B cell (primary cell): ENCODE results near the gene PPP2R1A. TPM values are rescaled to one million over a fixed set of nuclear protein-coding genes. Genes with fewer than 3 reads are reported as not detected.

Experiments
- ATAC-seq: fragments of 200-7000 bp; cut with Tn5 transposase; one replicate; pipeline ENCODE4 v1.10.0; 2021; ENCODE audit warnings: low read depth, mild to moderate bottlenecking, moderate number of reproducible peaks, moderate library complexity
- CTCF ChIA-PET: fragments of 350-600 bp; sonication (Branson Sonifier 250); formaldehyde crosslinking; loops from one replicate; lab custom pipeline; 2021; ENCODE audit warnings: antibody characterized with exemption, inconsistent platforms; lab: Charles Lee
- POLR2A ChIA-PET: fragments of 350-600 bp; sonication (Branson Sonifier 250); formaldehyde crosslinking; loops from one replicate; lab custom pipeline; 2021; ENCODE audit warnings: antibody characterized with exemption; lab: Charles Lee
- DNase-seq: peaks from one replicate; pipeline ENCODE4 v3.0.0; 2013
- H2AFZ ChIP-seq: 2 replicates; pipeline ENCODE4 v1.6.1; 2012; ENCODE audit warnings: mild to moderate bottlenecking, low read depth, low read length; ENCODE audit not compliant: insufficient read depth, poor library complexity, severe bottlenecking
- H3K27ac ChIP-seq, 2 donors: 1 replicate in 1 of 2; 2 replicates in 1 of 2; pipeline ENCODE4 v1.5.1; 2012 to 2013; ENCODE audit warnings: low read length in 2 of 2, mild to moderate bottlenecking in 2 of 2, moderate library complexity in 1 of 2
- H3K27me3 ChIP-seq, 4 experiments: fragments of 200-600 bp in 1 of 4; sonication (generic) in 1 of 4; replicated peaks in 1 of 4; 1 replicate in 2 of 4; 2 replicates in 2 of 4; pipeline versions ENCODE4 v1.6.1 to v1.7.0; 2013 to 2016; ENCODE audit warnings: low read length in 3 of 4, mild to moderate bottlenecking in 2 of 4, mixed read lengths in 1 of 4, moderate library complexity in 1 of 4; ENCODE audit not compliant: insufficient read depth in 4 of 4, control insufficient read depth in 3 of 4; ENCODE audit errors: control extremely low read depth in 1 of 4
- H3K36me3 ChIP-seq, 2 experiments: replicated peaks in 1 of 2; 1 replicate in 1 of 2; 2 replicates in 1 of 2; pipeline versions ENCODE4 v1.6.1 to v1.7.1; 2013; ENCODE audit warnings: low read length in 1 of 2; ENCODE audit not compliant: insufficient read depth in 2 of 2, control insufficient read depth in 1 of 2; ENCODE audit errors: control extremely low read depth in 1 of 2, extremely low read depth in 1 of 2
- H3K4me1 ChIP-seq, 2 donors: fragments of 200-600 bp in 1 of 2; sonication (generic) in 1 of 2; 1 replicate in 1 of 2; 2 replicates in 1 of 2; pipeline versions ENCODE4 v1.5.1 to v1.6.1; 2013 to 2017; ENCODE audit warnings: low read length in 2 of 2; ENCODE audit not compliant: control insufficient read depth in 2 of 2, insufficient read depth in 2 of 2
- H3K4me2 ChIP-seq: replicated peaks from 2 replicates; pipeline ENCODE3; 2012; ENCODE audit warnings: mild to moderate bottlenecking, low read depth, low read length; ENCODE audit not compliant: poor library complexity, severe bottlenecking
- H3K4me3 ChIP-seq, 5 experiments: fragments of 200-600 bp in 1 of 5; sonication (generic) in 1 of 5; 1 replicate in 3 of 5; 2 replicates in 2 of 5; pipeline versions ENCODE4 v1.5.1 to v1.7.0; 2011 to 2016; ENCODE audit warnings: low read length in 4 of 5, mild to moderate bottlenecking in 4 of 5, low read depth in 2 of 5, control low read depth in 1 of 5, moderate library complexity in 1 of 5; ENCODE audit not compliant: insufficient read depth in 1 of 5; ENCODE audit errors: control extremely low read depth in 1 of 5, extremely low read depth in 1 of 5
- H3K79me2 ChIP-seq: fragments of 200-600 bp; sonication (generic); one replicate; pipeline ENCODE4 v1.6.0; 2016; ENCODE audit warnings: low read length; ENCODE audit not compliant: control insufficient read depth, insufficient read depth
- H3K9ac ChIP-seq: fragments of 200-600 bp; sonication (generic); 2 replicates; pipeline ENCODE4 v1.6.1; 2017; ENCODE audit warnings: mild to moderate bottlenecking, low read length, moderate library complexity
- H3K9me3 ChIP-seq, 3 donors: one replicate each; pipeline versions ENCODE4 v1.6.1 to v1.7.1; 2013; ENCODE audit warnings: low read length in 2 of 3; ENCODE audit not compliant: control insufficient read depth in 2 of 3, insufficient read depth in 1 of 3; ENCODE audit errors: control extremely low read depth in 1 of 3
- H4K20me1 ChIP-seq: 2 replicates; pipeline ENCODE4 v1.6.0; 2012; ENCODE audit warnings: mild to moderate bottlenecking, low read length; ENCODE audit not compliant: insufficient read depth, control insufficient read depth, poor library complexity, severe bottlenecking
- H3K27ac Mint-ChIP-seq: one replicate; pipeline ENCODE4 v1.8.0; 2021; ENCODE audit warnings: mixed read lengths
- H3K27me3 Mint-ChIP-seq: one replicate; pipeline ENCODE4 v1.8.0; 2021; ENCODE audit warnings: mixed read lengths
- H3K4me1 Mint-ChIP-seq: one replicate; pipeline ENCODE4 v1.8.0; 2021; ENCODE audit warnings: mixed read lengths
- H3K4me3 Mint-ChIP-seq: one replicate; pipeline ENCODE4 v1.8.0; 2021; ENCODE audit warnings: mixed read lengths
- H3K9me3 Mint-ChIP-seq: one replicate; pipeline ENCODE4 v1.8.0; 2022; ENCODE audit warnings: mixed read lengths; ENCODE audit not compliant: insufficient read depth
- CTCF ChIP-seq: fragments of 200-600 bp; IDR thresholded peaks from one replicate; pipeline ENCODE4 v1.8.0; 2022; ENCODE audit warnings: antibody characterized with exemption, mild to moderate bottlenecking
- EZH2 ChIP-seq: IDR thresholded peaks from 2 replicates; pipeline ENCODE4 v1.6.1; 2012; ENCODE audit warnings: borderline replicate concordance, low read depth, mild to moderate bottlenecking, moderate library complexity, low read length; ENCODE audit not compliant: insufficient read depth, poor library complexity, severe bottlenecking
- WGBS: methylation state at CpG from one replicate; pipeline ENCODE4 v1.1.5; 2013; ENCODE audit warnings: missing lambda C conversion rate; ENCODE audit not compliant: insufficient coverage; 5-methylcytosine and 5-hydroxymethylcytosine counted together
- intact Hi-C: fragments of 100-400 bp; cut with micrococcal nuclease; formaldehyde crosslinking; loops from one replicate; pipeline ENCODE4 v1.10.0; 2022
- polyA plus RNA-seq: library from polyadenylated mRNA; depleted of rRNA; stranded (reverse); fragments of >200 nt; gene quantifications from 2 replicates; pipeline ENCODE4 v1.2.3, GENCODE V29; 2012
- total RNA-seq, 2 donors: library from RNA; stranded (reverse); fragments of 120-200 nt in 1 of 2; gene quantifications; 1 replicate in 1 of 2; 2 replicates in 1 of 2; pipeline versions ENCODE4 v1.2.3 to v1.2.4, GENCODE V29; 2013 to 2022

Gene PPP2R1A
- total and polyA plus RNA-seq, 2 donors (not counting 1 experiment from before 2014, with no cell fraction given) = 108 to 202 TPM

GRCh38 chr19:52148256-52148655, 41.6 kb upstream of the PPP2R1A start:
- Histone ChIP-seq H3K36me3 (no peaks in the 10 kb centered on the region), H4K20me1 (no peaks in the 10 kb centered on the region), H2AFZ (no peak overlapping the region), H3K4me3 (no peak overlapping the region), H3K4me2 (no peak overlapping the region), H3K9ac (no peak overlapping the region), H3K4me1 (peaks cover 4 to 5% of the 10 kb centered on the region in 2 donors), H3K79me2 (no peaks in the 10 kb centered on the region), H3K27ac (no peak overlapping the region), H3K27me3 (no peaks in the 10 kb centered on the region), H3K9me3 (peaks cover 0 to 42% (median 39%) of the 10 kb centered on the region in 3 donors)
- no peak overlapping the region for H3K27ac Mint-ChIP-seq
- TF ChIP-seq CTCF (no peak), EZH2 (no peak)
- peaks cover 7% of the 10 kb centered on the region for H3K4me1 Mint-ChIP-seq
- H3K9me3 Mint-ChIP-seq = peaks cover 10% of the 10 kb centered on the region
- H3K4me3 Mint-ChIP-seq = no peak overlapping the region
- ChIA-PET POLR2A (no interaction called here), CTCF (no interaction called here)
- H3K27me3 Mint-ChIP-seq = no peaks in the 10 kb centered on the region
- ATAC-seq (no peak), DNase-seq (no peak)
- intact Hi-C loops = no loop called here

GRCh38 chr19:52155596-52156359, 34.1 kb upstream of the PPP2R1A start:
- H3K9me3 ChIP-seq = peaks cover 33 to 82% (median 47%) of the 10 kb centered on the region in 3 donors
- peak overlapping the region in 1 of 5 experiments; percentile 26 for H3K4me3 ChIP-seq
- no peaks in the 10 kb centered on the region for H3K79me2 ChIP-seq
- intact Hi-C loops = no loop called here
- H3K4me1 ChIP-seq = no peaks in the 10 kb centered on the region
- no peaks in the 10 kb centered on the region for H4K20me1 ChIP-seq
- CTCF ChIA-PET = no interaction called here
- H3K9me3 Mint-ChIP-seq = peaks cover 39% of the 10 kb centered on the region
- H3K9ac ChIP-seq = no peak overlapping the region
- H2AFZ ChIP-seq = no peak overlapping the region
- no peak for TF ChIP-seq EZH2
- no peak for TF ChIP-seq CTCF
- WGBS = 98% methylated on average over 5 of the region's 15 CpGs
- H3K4me1 Mint-ChIP-seq = no peaks in the 10 kb centered on the region
- no peak for ATAC-seq
- H3K27ac ChIP-seq = no peak overlapping the region
- H3K4me3 Mint-ChIP-seq = no peak overlapping the region
- POLR2A ChIA-PET = no interaction called here
- peaks cover 18 to 41% of the 10 kb centered on the region in 2 experiments for H3K36me3 ChIP-seq
- H3K27ac Mint-ChIP-seq = no peak overlapping the region
- DNase-seq = no peak
- no peaks in the 10 kb centered on the region for H3K27me3 ChIP-seq
- no peaks in the 10 kb centered on the region for H3K27me3 Mint-ChIP-seq
- no peak overlapping the region for H3K4me2 ChIP-seq
